AG04449 (cell line): ENCODE measurements around the gene SRGAP3.
"Not testable (repeated sequence)": the region's sequence is repeated elsewhere in the genome, so short reads cannot be mapped to it uniquely, and the experiment has no call there.

Source experiments
- CTCF ChIA-PET: fragments of 350-600 bp; formaldehyde crosslinking; extraction: SDS; loops from one replicate; lab custom pipeline; 2021; ENCODE audit warnings: antibody characterized with exemption; lab: Yijun Ruan, JAX
- POLR2A ChIA-PET: fragments of 400-600, 350-600 bp; formaldehyde crosslinking; extraction: SDS; loops from one replicate; lab custom pipeline; 2020; ENCODE audit warnings: antibody characterized with exemption, inconsistent platforms; lab: Yijun Ruan, JAX
- DNase-seq: peaks from one replicate; pipeline ENCODE4 v3.0.0-alpha.2; 2010; ENCODE audit warnings: low read depth, low spot score
- H3K4me3 ChIP-seq: 2 replicates; pipeline ENCODE4 v1.5.1; 2011; ENCODE audit warnings: low read depth, mild to moderate bottlenecking, control low read depth, low read length
- TF ChIP-seq, protein P1 (sequence below): IDR thresholded peaks from one replicate; pipeline ENCODE4 v1.5.1; 2011; ENCODE audit warnings: mild to moderate bottlenecking, moderate library complexity, low read length, control low read depth, inconsistent platforms; ENCODE audit not compliant: insufficient read depth; ENCODE audit errors: missing control alignments

Gene SRGAP3

DNA sequence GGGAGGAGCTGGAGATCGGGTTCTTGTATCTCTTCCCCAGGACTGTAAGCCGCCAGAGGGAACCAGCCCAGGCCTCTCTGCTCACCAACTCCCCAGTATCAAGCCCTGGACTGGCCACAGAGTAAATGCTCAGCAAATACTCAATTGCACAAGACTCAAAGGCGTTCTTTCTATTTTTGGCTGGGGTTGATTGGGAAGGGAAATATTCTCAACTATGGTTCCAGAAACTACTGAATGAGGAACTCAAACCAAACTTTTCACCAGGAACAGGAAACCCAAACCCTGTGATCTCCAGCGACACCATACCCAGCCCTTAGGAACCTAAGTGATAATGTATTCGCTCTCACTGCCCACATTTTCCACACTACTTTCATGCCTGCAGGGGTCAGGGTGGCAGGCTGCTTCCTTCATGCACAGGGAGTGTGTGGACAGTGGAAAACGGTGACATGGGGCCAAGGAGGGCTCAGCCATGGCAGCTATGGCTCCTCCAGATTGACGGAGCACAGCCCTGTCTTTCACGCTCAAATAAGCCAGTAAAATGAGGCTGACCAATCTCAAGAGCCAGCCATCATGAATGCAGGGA lies 161.5 kb downstream of the SRGAP3 start:
- ChIA-PET POLR2A (no interaction called here), CTCF (no interaction called here)
- TF ChIP-seq, protein P1, sequence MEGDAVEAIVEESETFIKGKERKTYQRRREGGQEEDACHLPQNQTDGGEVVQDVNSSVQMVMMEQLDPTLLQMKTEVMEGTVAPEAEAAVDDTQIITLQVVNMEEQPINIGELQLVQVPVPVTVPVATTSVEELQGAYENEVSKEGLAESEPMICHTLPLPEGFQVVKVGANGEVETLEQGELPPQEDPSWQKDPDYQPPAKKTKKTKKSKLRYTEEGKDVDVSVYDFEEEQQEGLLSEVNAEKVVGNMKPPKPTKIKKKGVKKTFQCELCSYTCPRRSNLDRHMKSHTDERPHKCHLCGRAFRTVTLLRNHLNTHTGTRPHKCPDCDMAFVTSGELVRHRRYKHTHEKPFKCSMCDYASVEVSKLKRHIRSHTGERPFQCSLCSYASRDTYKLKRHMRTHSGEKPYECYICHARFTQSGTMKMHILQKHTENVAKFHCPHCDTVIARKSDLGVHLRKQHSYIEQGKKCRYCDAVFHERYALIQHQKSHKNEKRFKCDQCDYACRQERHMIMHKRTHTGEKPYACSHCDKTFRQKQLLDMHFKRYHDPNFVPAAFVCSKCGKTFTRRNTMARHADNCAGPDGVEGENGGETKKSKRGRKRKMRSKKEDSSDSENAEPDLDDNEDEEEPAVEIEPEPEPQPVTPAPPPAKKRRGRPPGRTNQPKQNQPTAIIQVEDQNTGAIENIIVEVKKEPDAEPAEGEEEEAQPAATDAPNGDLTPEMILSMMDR, result no peak
- no peak overlapping the region for H3K4me3 ChIP-seq
- DNase-seq, result no peak

DNA sequence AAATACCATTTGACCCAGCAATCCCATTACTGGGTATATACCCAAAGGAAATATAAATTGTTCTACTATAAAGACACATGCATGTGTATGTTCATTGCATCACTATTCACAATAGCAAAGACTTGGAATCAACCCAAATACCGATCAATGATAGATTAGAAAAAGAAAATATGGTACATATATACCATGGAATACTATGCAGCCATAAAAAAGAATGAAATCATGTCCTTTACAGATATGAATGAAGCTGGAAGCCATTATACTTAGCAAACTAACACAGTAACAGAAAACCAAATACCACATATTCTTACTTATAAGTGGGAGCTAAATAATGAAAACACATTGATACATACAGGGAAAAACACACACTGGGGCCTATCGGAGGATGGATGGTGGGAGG lies 164.0 kb downstream of the SRGAP3 start:
- POLR2A ChIA-PET, H3K4me3 ChIP-seq, DNase-seq: not testable (repeated sequence)
- CTCF ChIA-PET, result interaction anchor here (1.0 kb wide), 1 partner anchor 98 kb away, joined by 3 read pairs; no protein-coding TSS in a partner anchor

DNA sequence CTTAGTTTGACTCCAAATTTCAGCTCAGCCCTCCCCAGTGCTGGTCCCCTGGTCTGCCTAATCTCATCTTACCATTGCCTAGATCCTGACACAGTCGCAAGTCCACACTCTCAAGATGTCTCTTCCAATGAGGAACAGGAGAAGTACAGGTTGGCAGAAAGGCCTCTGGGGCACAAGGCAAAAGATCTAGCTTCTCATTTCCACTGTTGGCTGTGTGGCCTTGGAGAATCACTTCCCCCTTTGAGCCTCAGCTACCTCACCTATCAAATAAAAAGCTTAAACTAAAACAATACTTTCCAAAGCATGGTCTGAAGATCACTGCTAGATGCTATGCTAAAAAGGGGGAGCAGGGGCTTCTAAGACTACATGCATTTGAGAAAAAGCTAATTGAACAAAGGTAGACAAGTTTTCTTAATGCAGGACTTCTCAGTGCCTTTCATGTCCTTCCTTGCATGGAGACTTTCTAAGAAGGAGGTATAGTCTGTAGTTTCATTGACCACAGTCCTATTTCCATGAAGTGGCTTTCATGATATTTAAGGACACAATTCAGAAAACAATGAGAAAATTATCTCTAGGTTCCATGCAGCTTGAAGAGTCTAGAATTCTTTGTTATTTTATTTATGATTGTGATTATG lies 168.1 kb downstream of the SRGAP3 start:
- TF ChIP-seq, protein P1, result no peak
- no peak for DNase-seq
- ChIA-PET CTCF (interaction anchor here (0.7 to 2.8 kb wide), 4 partner anchors 10 to 110 kb away, joined by 3 to 15 read pairs (median 4); no protein-coding TSS in a partner anchor), POLR2A (no interaction called here)
- H3K4me3 ChIP-seq, result no peak overlapping the region

DNA sequence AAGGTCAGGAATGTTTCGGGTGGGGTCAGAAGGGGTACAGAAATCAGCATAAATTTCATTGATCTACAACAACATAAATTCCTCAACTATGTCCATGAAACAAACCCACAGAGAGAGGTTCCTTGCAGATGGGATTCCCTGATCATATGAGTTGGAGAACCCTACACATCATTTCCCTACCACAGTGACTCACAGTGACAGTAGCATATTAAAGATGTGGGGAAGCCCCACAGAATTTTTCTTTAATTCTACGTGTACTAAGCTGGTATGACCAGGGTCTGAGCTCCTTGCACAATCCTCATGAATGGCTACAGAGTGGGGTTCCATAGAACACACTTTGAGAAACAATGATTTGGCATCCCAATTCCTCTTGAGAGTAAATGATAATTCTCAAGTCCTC lies 169.3 kb downstream of the SRGAP3 start:
- ChIA-PET CTCF (interaction anchor here (1.3 to 2.8 kb wide), 4 partner anchors 10 to 108 kb away, joined by 3 to 15 read pairs (median 4); no protein-coding TSS in a partner anchor), POLR2A (no interaction called here)
- no peak overlapping the region for H3K4me3 ChIP-seq
- TF ChIP-seq, protein P1, result no peak
- no peak for DNase-seq

DNA sequence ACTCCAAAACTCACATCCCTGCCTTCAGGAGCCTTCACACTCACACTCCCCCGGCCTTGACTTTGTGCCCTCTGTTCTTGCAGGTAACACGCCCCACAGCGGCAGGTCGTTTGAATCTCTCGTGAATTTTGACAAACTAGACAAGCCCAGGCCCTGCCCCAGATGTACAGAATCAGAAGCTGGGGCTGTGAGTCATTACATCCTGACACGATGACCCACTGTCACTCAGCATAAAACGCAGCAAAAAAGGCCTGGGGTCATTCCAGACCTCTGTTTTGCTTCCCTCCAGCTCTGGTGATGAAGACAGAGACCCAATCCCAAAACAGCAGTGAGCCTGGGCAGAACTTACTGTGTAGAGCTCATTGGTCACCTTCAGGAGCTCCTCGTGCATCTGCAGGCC lies 169.8 kb downstream of the SRGAP3 start:
- TF ChIP-seq, protein P1, result no peak
- CTCF ChIA-PET, result interaction anchor here (1.3 to 2.8 kb wide), 3 partner anchors 10 to 24 kb away, joined by 3 to 15 read pairs (median 3); no protein-coding TSS in a partner anchor

DNA sequence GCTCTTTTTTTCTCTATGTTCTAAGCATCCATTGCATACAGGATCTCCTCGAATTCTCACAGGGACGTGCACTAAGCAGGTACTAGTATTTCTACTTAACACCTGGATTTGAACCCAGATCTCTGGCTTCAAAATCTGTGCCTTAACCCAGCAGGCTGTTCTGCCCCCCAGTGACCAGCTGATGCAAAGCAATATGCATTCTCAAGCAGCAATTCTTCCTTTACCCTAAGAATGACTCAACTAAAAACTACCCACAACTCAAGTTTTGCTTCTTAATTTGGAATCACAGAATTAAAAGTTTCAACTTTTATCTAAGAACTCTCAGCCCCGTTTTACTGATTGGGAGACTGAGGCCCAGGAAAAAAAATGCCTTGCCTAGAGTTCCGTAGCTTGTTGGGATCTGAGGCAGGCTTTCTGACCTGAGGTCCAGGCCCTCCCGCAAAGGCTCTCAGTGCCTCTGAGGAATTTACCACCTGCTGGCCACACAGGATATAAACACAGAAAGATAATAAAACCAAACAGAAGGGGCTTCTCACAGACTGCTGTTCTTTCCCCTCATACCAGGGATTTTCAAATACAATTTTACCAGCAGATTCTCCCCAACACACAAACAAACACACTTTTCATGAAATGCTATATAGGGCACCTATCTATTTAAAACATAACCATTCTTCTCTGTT lies 170.7 kb downstream of the SRGAP3 start:
- TF ChIP-seq, protein P1, result no peak

More for the DNA sequence above, 169.8 kb downstream of the SRGAP3 start:
- POLR2A ChIA-PET, result no interaction called here
- DNase-seq, result no peak
- no peak overlapping the region for H3K4me3 ChIP-seq

More for the DNA sequence above, 170.7 kb downstream of the SRGAP3 start:
- CTCF ChIA-PET, result interaction anchor here (2.8 kb wide), 1 partner anchor 12 kb away, joined by 15 read pairs; no protein-coding TSS in a partner anchor
- no peak overlapping the region for H3K4me3 ChIP-seq
- POLR2A ChIA-PET, result no interaction called here
- DNase-seq, result no peak
